ENCODE measurements around the gene PLK5.

DNA sequence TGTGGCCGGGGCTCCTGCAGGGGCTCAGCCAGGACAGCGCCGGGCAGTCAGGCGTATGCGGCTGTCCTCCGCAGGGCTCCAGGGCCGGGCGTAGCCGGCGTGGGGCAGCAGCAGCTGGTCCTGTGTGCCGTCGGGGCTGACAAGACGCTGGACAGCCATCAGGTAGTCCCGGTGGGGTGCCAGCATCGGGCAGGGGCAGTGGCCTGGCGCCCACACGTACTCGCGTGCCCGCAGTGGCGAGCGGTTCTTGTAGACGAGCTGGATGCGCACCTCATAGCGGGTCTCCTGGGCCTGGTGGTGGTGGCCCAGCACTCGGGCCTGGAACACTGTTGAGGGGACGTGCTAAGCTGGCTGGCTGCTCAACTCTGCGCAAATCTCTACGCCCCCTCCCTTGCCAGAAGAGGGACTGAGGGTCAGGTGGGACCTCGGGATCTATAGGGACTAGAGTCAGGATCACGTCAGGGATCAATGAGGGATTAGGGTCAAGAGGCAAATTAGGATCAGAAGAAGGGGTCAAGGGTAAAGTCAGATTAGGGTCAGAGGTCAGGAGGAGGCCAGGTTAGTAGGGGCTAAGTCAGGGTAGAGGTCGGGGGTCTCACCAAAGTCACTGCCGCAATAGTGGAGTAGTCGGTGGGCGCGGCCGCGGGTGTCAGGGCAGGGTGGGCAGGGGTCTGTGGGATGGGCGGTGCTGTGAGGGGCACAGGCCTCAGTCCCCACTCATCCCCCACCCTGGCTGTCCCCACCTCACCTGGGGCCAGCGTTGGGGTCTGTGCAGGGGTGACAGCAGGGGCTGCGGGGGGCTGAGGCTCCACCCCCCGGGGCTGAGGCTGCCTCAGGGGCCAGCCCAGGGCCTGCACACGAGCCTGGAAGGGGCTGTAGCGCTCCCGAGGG is 17.6 kb upstream of the PLK5 start:
- TF ChIP-seq, protein P1, sequence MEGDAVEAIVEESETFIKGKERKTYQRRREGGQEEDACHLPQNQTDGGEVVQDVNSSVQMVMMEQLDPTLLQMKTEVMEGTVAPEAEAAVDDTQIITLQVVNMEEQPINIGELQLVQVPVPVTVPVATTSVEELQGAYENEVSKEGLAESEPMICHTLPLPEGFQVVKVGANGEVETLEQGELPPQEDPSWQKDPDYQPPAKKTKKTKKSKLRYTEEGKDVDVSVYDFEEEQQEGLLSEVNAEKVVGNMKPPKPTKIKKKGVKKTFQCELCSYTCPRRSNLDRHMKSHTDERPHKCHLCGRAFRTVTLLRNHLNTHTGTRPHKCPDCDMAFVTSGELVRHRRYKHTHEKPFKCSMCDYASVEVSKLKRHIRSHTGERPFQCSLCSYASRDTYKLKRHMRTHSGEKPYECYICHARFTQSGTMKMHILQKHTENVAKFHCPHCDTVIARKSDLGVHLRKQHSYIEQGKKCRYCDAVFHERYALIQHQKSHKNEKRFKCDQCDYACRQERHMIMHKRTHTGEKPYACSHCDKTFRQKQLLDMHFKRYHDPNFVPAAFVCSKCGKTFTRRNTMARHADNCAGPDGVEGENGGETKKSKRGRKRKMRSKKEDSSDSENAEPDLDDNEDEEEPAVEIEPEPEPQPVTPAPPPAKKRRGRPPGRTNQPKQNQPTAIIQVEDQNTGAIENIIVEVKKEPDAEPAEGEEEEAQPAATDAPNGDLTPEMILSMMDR (IDR thresholded peaks at IDR 0.05; ENCODE audit: low read depth, low read length), result no peak
- no peak for TF ChIP-seq POLR2A (IDR thresholded peaks at IDR 0.05; ENCODE audit: extremely low read depth, insufficient read length)

All from NB4 (cell line).